Measurements from ENCODE around the gene ACACB. TPM values are rescaled to one million over a fixed set of nuclear protein-coding genes. Genes with fewer than 3 reads are reported as not detected.

Gene ACACB
- total RNA-seq, 1 donor from 2014 or later = 6.3 TPM

DNA sequence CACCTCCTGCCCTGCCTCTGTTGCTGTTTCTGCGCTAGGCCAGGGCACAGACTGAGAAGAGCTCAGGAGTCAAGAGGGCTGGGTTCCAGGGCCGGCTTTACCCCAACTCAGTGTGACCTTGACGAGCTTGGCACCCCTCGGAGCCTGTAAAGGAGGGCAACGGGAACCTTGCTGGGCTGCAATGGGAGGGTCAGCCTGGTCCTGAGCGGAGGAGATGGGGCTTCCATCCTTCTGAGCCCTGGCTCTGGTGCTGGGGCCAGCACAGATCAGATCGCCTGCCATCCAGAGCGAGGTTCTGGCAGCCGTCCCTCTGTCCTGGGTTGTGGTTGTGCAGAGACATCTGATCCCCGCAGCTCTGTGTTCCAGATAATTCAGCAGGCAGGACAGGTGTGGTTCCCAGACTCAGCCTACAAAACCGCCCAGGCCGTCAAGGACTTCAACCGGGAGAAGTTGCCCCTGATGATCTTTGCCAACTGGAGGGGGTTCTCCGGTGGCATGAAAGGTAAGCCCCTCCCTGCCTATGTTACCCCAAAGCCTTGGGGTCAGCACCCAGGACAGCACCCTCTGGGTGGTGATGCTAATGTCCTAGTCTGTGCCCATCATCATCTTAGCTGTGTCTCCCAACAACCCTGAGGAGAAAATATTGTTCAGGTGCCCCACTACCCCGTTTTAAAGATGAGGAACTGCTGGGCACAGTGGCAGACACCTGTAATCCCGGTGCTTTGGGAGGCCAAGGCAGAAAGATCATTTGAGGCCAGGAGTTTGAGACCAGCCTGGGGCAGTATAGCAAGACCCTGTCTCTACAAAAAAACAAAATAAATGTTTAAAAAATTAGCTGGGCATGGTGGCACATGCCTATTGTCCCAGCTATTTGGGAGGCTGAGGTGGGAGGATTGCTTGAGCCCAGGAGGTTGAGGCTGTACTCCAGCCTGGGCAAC, 142.5 kb downstream of the ACACB start:
- no peaks in the 10 kb centered on the region for H3K27me3 Mint-ChIP-seq
- peaks cover 7% of the 10 kb centered on the region for H3K9me3 Mint-ChIP-seq
- no peak overlapping the region for H3K27ac Mint-ChIP-seq
- CTCF ChIA-PET = no interaction called here
- intact Hi-C loops (cut with micrococcal nuclease) = no loop called here
- H3K4me3 Mint-ChIP-seq = no peak overlapping the region
- POLR2A ChIA-PET = no interaction called here
- no peaks in the 10 kb centered on the region for H3K4me1 Mint-ChIP-seq
- no peak for DNase-seq
- TF ChIP-seq, protein P1, sequence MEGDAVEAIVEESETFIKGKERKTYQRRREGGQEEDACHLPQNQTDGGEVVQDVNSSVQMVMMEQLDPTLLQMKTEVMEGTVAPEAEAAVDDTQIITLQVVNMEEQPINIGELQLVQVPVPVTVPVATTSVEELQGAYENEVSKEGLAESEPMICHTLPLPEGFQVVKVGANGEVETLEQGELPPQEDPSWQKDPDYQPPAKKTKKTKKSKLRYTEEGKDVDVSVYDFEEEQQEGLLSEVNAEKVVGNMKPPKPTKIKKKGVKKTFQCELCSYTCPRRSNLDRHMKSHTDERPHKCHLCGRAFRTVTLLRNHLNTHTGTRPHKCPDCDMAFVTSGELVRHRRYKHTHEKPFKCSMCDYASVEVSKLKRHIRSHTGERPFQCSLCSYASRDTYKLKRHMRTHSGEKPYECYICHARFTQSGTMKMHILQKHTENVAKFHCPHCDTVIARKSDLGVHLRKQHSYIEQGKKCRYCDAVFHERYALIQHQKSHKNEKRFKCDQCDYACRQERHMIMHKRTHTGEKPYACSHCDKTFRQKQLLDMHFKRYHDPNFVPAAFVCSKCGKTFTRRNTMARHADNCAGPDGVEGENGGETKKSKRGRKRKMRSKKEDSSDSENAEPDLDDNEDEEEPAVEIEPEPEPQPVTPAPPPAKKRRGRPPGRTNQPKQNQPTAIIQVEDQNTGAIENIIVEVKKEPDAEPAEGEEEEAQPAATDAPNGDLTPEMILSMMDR (IDR thresholded peaks at IDR 0.05) = no peak
- ATAC-seq (ENCODE audit: low read depth) = no peak
- H3K36me3 Mint-ChIP-seq (ENCODE audit: low read depth) = peaks cover 16% of the 10 kb centered on the region

DNA sequence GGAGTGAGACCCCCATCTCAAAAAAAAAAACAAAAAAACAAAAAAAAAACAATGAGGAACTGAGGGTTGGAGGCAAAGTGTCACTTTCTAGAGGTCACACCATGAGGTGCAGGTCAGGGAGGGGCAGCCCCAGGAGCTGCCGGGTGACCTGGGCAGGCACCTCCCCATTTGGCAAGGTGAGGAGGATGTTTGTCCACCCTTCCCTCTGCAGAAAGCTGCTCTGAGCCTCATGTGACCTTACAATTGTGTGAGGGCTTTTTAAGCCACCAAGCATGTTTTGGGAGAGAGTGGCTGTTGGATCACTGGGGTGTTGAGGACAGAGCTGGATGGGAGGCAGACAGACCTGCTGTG, 143.1 kb downstream of the ACACB start:
- Mint-ChIP-seq H3K4me1 (no peaks in the 10 kb centered on the region), H3K27ac (no peak overlapping the region), H3K36me3 (ENCODE audit: low read depth) (peaks cover 20% of the 10 kb centered on the region), H3K9me3 (peaks cover 3% of the 10 kb centered on the region), H3K27me3 (no peaks in the 10 kb centered on the region), H3K4me3 (no peak overlapping the region)
- ATAC-seq (ENCODE audit: low read depth) (no peak), DNase-seq (no peak)
- TF ChIP-seq, protein P1 (IDR thresholded peaks at IDR 0.05) = no peak
- ChIA-PET POLR2A (no interaction called here), CTCF (no interaction called here)
- intact Hi-C loops (cut with micrococcal nuclease) = no loop called here

DNA sequence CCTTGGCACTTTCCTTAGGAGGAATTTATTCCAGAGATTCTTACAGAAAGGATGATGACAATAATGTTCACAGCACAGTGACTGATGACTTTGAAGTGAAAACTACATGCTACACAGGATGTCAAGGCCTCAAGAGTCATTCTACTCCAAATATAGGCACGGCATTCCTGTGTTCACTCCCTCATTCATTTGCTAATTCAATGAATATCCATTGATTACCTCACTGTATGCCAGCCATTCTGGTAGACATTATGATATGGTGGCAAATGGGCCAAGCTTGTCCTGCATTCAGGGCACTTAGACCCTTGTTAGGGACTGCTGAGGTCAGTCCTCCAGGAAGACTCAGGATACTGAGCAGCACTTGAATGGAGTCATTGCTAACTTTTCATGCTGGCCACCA, 144.7 kb downstream of the ACACB start:
- ATAC-seq (ENCODE audit: low read depth) (no peak), DNase-seq (no peak)
- ChIA-PET CTCF (no interaction called here), POLR2A (no interaction called here)
- TF ChIP-seq, protein P1 (IDR thresholded peaks at IDR 0.05) = no peak
- Mint-ChIP-seq H3K4me1 (no peaks in the 10 kb centered on the region), H3K27ac (no peak overlapping the region), H3K36me3 (ENCODE audit: low read depth) (peaks cover 19% of the 10 kb centered on the region), H3K9me3 (no peaks in the 10 kb centered on the region), H3K4me3 (no peak overlapping the region), H3K27me3 (no peaks in the 10 kb centered on the region)
- intact Hi-C loops (cut with micrococcal nuclease) = no loop called here

DNA sequence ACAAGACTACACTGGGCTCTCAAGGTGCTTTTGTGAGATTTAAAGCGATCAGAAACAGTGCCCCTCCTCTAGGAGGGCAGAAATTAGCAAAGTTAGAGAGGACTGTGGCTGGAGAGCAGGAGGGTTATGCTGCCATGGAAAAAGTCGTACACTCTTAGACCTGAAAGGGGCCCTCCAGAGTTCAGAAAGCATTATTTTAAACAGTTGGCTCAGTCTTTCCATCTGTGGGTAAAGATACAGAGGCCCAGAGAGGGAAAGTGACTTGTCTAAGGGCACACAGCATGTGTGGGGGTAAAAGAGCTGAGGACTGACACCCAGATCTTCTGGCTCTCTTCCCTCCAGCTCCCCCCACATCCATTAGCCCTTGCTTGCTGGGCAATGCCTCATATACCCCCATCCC, 145.6 kb downstream of the ACACB start:
- CTCF ChIA-PET = no interaction called here
- DNase-seq = no peak
- POLR2A ChIA-PET = no interaction called here
- Mint-ChIP-seq H3K9me3 (no peaks in the 10 kb centered on the region), H3K27ac (no peak overlapping the region), H3K27me3 (no peaks in the 10 kb centered on the region), H3K36me3 (ENCODE audit: low read depth) (peaks cover 22% of the 10 kb centered on the region), H3K4me3 (no peak overlapping the region), H3K4me1 (no peaks in the 10 kb centered on the region)
- TF ChIP-seq, protein P1 (IDR thresholded peaks at IDR 0.05) = no peak
- ATAC-seq (ENCODE audit: low read depth) = no peak
- intact Hi-C loops (cut with micrococcal nuclease) = no loop called here

DNA sequence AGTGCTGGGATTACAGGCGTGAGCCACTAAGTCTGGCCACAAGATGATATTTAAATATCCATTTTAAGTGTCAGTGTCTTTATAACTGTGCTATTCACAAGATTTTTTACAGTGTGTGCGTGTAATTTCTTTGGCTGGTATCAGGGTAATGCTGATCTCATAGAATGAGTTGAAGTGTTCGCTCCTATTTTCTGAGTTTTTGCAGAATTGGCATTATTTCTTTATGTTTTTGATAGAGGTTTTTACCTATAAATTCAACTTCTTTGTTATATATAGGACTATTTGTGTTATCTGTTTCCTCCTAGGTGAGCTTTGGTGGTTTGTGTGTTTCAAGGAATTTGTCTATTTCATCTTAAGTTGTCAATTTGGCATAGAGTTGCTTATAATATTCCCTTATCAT, 147.1 kb downstream of the ACACB start:
- Mint-ChIP-seq H3K9me3 (no peaks in the 10 kb centered on the region), H3K4me1 (no peaks in the 10 kb centered on the region), H3K27ac (no peak overlapping the region), H3K36me3 (ENCODE audit: low read depth) (peaks cover 20% of the 10 kb centered on the region), H3K27me3 (no peaks in the 10 kb centered on the region), H3K4me3 (no peak overlapping the region)
- CTCF ChIA-PET = no interaction called here
- TF ChIP-seq, protein P1 (IDR thresholded peaks at IDR 0.05) = no peak
- POLR2A ChIA-PET = no interaction called here
- no peak for DNase-seq
- ATAC-seq (ENCODE audit: low read depth) = no peak
- intact Hi-C loops (cut with micrococcal nuclease) = no loop called here
